ENCODE data around the gene ABCC1.
"Not testable (repeated sequence)": the region's sequence is repeated elsewhere in the genome, so short reads cannot be mapped to it uniquely, and the experiment has no call there.

ABCC1 gene

DNA sequence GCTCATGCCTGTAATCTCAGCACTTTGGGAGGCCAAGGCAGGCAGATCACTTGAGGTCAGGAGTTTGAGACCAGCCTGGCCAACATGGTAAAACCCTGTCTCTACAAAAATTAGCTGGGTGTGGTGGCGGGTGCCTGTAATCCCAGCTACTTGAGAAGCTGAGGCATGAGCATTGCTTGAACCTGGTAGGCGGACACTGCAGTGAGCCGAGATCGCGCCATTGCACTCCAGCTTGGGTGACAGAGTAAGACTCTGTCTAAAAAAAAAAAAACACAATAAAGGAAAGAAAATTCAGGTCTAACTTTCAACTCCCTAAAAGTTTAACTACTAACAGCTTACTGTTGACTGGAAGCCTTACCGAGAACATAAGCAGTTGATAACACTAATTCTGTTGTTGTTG is 6.7 kb downstream of the ABCC1 start:
- not testable (repeated sequence) for H3K9ac ChIP-seq (ENCODE audit: low read depth, low read length); H3K36me3 ChIP-seq (ENCODE audit: control insufficient read depth, insufficient read depth, low read length); H3K27me3 ChIP-seq (ENCODE audit: control insufficient read depth, insufficient read depth, low read length); H3K4me3 ChIP-seq (ENCODE audit: low read depth, low read length); H3K9me3 ChIP-seq (ENCODE audit: control insufficient read depth, insufficient read depth, low read length); H3K27ac ChIP-seq (ENCODE audit: low read depth, low read length)
- peaks cover 21% of the 10 kb centered on the region for H3K4me1 ChIP-seq (ENCODE audit: control insufficient read depth, insufficient read depth, low read length)

DNA sequence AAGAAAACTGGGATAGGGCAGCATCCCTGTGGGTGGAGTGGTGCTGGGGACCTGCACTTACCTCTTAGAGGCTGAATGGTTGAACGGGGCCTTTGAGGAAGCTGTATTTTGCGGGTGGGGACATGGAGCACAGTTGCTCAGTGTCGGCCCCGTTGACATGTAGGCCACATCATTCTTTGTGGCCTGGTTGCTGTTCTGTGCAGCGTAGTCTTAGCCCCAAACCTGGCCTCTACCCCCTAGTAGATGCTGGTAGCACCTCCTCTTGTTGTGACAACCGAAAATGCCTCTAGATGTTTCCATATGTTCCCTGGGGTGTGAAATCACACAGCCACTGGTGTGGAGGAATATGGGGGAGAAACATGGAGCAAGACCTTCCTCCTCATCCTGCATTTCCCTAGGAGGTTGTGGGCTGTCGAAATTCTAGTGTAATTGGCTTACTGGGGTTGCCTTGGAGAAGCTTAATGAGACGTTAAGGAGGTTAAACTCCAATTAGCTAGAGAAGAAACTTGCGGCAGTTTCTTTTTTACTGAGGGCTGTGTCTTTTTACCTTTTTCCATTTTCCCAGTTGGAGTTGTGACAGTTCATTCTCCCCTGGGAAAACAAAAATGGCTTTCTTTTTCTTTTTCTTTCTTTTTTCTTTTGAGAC is 9.4 kb downstream of the ABCC1 start:
- H3K27ac ChIP-seq (ENCODE audit: low read depth, low read length) = no peak overlapping the region
- no peaks in the 10 kb centered on the region for H3K27me3 ChIP-seq (ENCODE audit: control insufficient read depth, insufficient read depth, low read length)
- H3K9ac ChIP-seq (ENCODE audit: low read depth, low read length) = no peak overlapping the region
- peaks cover 19% of the 10 kb centered on the region for H3K4me1 ChIP-seq (ENCODE audit: control insufficient read depth, insufficient read depth, low read length)
- peaks cover 6% of the 10 kb centered on the region; the same call in 1 of the 2 replicates for H3K9me3 ChIP-seq (ENCODE audit: control insufficient read depth, insufficient read depth, low read length)
- H3K4me3 ChIP-seq (ENCODE audit: low read depth, low read length) = no peak overlapping the region
- H3K36me3 ChIP-seq (ENCODE audit: control insufficient read depth, insufficient read depth, low read length) = peaks cover 4% of the 10 kb centered on the region; the same call in 1 of the 2 replicates

DNA sequence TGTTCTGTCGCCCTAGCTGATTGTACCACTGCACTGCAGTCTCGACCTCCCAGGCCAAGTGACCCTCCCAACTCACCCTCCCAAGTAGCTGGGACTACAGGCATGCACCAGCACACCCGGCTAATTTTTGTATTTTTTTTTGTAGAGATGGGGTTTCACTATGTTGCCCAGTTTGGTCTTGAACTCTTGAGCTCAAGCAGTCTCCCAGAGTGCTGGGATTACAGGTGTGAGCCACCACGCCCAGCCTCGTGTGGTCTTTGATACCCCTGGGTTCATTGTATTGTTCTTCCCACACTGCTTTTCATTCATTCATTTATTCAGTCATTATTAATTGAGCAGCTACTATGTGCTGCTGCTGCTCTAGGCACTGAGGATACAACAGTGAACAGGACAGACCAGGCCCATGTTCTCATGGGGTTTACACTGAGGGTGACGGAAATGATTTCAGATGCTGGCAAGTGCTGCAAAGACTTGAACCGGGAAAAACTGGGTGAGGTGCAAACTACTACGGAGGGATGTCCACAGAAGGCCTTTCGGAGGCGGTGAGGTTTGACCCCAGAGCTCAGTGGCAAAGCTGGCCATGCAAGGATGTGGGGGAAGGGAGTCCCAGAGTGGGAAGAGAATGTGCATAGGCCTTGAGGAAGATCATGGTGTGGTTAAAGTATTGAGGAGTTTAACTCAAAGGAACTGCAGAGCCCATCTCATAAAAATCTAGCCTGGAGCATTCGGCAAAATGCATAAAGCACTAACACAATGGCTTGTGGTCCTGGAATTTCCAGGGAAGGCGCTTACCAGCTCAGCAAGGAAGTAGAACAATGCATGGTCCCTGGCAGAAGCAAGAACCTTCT is 10.9 kb downstream of the ABCC1 start:
- no peaks in the 10 kb centered on the region for H3K27me3 ChIP-seq (ENCODE audit: control insufficient read depth, insufficient read depth, low read length)
- no peak overlapping the region for H3K4me3 ChIP-seq (ENCODE audit: low read depth, low read length)
- H3K4me1 ChIP-seq (ENCODE audit: control insufficient read depth, insufficient read depth, low read length) = peaks cover 26% of the 10 kb centered on the region
- H3K9ac ChIP-seq (ENCODE audit: low read depth, low read length) = no peak overlapping the region
- H3K9me3 ChIP-seq (ENCODE audit: control insufficient read depth, insufficient read depth, low read length) = peaks cover 6% of the 10 kb centered on the region; the same call in 1 of the 2 replicates
- peak overlapping the region; percentile 1 for H3K27ac ChIP-seq (ENCODE audit: low read depth, low read length)
- peaks cover 4% of the 10 kb centered on the region; the same call in 1 of the 2 replicates for H3K36me3 ChIP-seq (ENCODE audit: control insufficient read depth, insufficient read depth, low read length)

DNA sequence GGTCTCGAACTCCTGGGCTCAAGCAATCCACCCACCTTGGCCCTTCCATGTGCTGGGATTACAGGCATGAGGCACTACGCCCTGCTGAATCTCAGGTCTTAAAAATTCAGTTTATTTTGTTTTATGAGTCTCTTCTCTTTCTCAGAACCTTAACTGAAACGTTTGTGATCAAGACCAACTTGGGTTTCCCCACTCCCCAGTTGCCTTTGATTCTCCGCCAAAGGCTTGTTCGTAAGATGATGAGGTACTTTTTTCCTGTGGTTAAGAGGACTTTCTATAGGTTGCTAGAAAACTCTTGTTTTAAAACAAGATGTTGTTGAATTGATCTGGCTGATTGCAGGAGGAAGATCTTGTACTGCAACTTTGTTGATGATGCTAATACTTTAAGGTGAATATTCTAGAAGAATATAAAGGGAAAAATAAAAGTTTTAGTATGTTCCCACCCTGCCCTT is 11.7 kb downstream of the ABCC1 start:
- Histone ChIP-seq H3K27ac (ENCODE audit: low read depth, low read length) (peak overlapping the region; percentile 36), H3K27me3 (ENCODE audit: control insufficient read depth, insufficient read depth, low read length) (no peaks in the 10 kb centered on the region), H3K4me1 (ENCODE audit: control insufficient read depth, insufficient read depth, low read length) (peaks cover 31% of the 10 kb centered on the region), H3K4me3 (ENCODE audit: low read depth, low read length) (no peak overlapping the region), H3K36me3 (ENCODE audit: control insufficient read depth, insufficient read depth, low read length) (peaks cover 4% of the 10 kb centered on the region; the same call in 1 of the 2 replicates), H3K9me3 (ENCODE audit: control insufficient read depth, insufficient read depth, low read length) (peaks cover 6% of the 10 kb centered on the region; the same call in 1 of the 2 replicates), H3K9ac (ENCODE audit: low read depth, low read length) (no peak overlapping the region)

DNA sequence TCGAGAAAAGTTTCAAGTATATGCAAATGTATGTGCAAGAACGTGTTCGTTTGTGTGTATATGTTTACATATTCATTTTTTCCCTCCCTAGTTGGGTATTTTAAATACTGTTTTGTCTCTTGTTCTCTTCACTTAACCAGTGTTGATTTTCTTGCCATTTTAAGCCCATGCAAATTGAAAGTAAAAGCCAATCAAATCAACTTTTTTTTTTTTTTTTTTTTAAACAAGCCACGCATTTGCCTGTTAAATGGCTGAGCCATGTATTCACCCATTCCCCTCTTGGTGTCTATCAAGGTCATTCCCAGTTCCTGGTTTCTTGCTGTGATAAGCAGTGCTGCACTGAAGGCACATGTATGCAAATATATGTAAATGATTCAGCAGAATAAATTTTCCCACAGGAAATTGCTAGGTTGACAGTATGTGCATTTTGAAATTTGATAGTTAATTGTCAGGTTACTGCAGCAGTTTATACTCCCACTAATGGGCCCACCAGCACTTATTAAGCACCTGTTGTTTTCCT is 12.2 kb downstream of the ABCC1 start:
- H3K4me3 ChIP-seq (ENCODE audit: low read depth, low read length) = no peak overlapping the region
- H3K36me3 ChIP-seq (ENCODE audit: control insufficient read depth, insufficient read depth, low read length) = peaks cover 4% of the 10 kb centered on the region; the same call in 1 of the 2 replicates
- peaks cover 28% of the 10 kb centered on the region for H3K4me1 ChIP-seq (ENCODE audit: control insufficient read depth, insufficient read depth, low read length)
- H3K27me3 ChIP-seq (ENCODE audit: control insufficient read depth, insufficient read depth, low read length) = no peaks in the 10 kb centered on the region
- H3K27ac ChIP-seq (ENCODE audit: low read depth, low read length) = no peak overlapping the region
- peaks cover 6% of the 10 kb centered on the region; the same call in 1 of the 2 replicates for H3K9me3 ChIP-seq (ENCODE audit: control insufficient read depth, insufficient read depth, low read length)
- H3K9ac ChIP-seq (ENCODE audit: low read depth, low read length) = no peak overlapping the region

DNA sequence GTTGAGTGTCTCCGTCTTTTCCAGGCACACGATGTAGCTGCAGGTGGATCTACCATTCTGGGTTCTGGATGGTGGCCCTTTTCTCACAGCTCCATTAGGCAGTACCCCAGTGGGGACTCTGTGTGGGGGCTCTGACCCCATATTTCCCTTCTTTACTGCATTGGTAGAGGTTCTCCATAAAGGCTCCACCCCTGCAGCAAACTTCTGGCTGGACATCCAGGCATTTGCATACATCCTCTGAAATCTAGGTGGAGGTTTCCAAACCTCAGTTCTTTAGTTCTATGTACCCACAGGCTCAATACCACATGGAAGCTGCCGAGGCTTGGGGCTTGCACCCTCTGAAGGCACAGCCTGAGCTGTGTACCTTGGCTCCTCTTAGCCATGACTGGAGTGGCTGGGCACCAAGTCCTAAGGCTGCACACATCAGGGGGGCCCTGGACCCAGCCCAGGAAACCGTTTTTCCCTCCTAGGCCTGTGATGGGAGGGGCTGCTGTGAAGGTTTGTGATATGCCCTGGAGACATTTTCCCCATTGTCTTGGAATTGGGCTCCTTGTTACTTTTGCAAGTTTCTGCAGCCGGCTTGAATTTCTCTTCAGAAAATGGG is 14.0 kb downstream of the ABCC1 start:
- no peak overlapping the region for H3K4me3 ChIP-seq (ENCODE audit: low read depth, low read length)
- H3K4me1 ChIP-seq (ENCODE audit: control insufficient read depth, insufficient read depth, low read length) = peaks cover 27% of the 10 kb centered on the region
- H3K9me3 ChIP-seq (ENCODE audit: control insufficient read depth, insufficient read depth, low read length) = peaks cover 6% of the 10 kb centered on the region; the same call in 1 of the 2 replicates
- no peak overlapping the region for H3K27ac ChIP-seq (ENCODE audit: low read depth, low read length)
- no peaks in the 10 kb centered on the region for H3K27me3 ChIP-seq (ENCODE audit: control insufficient read depth, insufficient read depth, low read length)
- H3K9ac ChIP-seq (ENCODE audit: low read depth, low read length) = no peak overlapping the region
- peaks cover 4% of the 10 kb centered on the region; the same call in 1 of the 2 replicates for H3K36me3 ChIP-seq (ENCODE audit: control insufficient read depth, insufficient read depth, low read length)

DNA sequence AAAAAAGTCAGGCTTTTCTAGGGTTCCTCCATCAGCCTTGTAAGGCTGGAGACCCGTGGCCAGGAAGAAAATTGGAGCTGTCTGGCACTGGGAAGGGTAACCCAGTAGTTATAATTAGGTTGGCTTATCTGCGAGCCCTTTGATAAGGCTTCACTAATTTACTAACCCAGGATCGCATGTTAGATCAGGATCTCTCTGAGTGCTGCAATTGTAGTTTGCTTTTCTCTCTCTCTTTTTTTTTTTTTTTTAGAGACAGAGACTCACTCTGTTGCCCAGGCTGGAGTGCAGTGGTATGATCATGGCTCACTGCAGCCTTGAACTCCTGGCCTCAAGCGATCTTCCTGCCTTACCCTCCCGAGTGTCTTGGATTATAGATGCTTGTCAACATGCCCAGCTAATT is 17.0 kb downstream of the ABCC1 start:
- Histone ChIP-seq H3K4me3 (ENCODE audit: low read depth, low read length) (no peak overlapping the region), H3K9me3 (ENCODE audit: control insufficient read depth, insufficient read depth, low read length) (peaks cover 6% of the 10 kb centered on the region; the same call in 1 of the 2 replicates), H3K4me1 (ENCODE audit: control insufficient read depth, insufficient read depth, low read length) (peaks cover 22% of the 10 kb centered on the region), H3K9ac (ENCODE audit: low read depth, low read length) (no peak overlapping the region), H3K27ac (ENCODE audit: low read depth, low read length) (no peak overlapping the region), H3K36me3 (ENCODE audit: control insufficient read depth, insufficient read depth, low read length) (peaks cover 4% of the 10 kb centered on the region; the same call in 1 of the 2 replicates), H3K27me3 (ENCODE audit: control insufficient read depth, insufficient read depth, low read length) (no peaks in the 10 kb centered on the region)

DNA sequence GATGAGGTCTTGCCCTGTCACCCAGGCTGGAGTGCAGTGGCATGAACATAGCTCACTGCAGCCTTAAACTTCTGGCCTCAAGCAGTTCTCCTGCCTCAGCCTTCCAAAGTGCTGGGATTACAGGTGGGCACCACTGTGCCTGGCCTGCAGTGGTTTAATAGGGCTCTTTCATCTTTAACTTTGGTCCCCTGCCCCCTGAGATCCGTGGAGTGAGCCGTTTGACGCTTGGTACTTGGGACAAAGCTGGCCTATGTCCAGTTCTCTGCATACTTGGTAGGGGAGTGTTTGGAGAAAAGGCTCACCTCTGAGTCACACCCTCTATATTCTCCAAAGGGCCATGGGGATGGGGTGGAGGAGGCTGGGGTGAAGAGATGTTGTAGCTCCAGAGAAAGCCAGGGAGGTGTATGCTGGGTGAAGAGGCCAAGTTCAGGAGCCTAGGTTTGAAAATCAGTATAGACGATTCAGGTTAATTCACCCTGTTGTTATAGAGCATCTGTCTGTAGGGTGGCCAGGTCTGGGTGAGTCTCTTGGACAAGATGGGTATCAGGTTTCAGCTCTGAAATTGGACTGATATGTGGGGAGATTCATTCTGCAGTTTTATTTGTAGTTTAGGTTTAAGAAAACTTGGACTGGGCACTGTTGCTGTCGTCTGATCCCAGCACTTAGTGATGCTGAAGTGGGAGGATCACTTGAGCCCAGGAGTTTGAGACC is 17.6 kb downstream of the ABCC1 start:
- Histone ChIP-seq H3K4me3 (ENCODE audit: low read depth, low read length) (no peak overlapping the region), H3K9me3 (ENCODE audit: control insufficient read depth, insufficient read depth, low read length) (peaks cover 6% of the 10 kb centered on the region; the same call in 1 of the 2 replicates)

DNA sequence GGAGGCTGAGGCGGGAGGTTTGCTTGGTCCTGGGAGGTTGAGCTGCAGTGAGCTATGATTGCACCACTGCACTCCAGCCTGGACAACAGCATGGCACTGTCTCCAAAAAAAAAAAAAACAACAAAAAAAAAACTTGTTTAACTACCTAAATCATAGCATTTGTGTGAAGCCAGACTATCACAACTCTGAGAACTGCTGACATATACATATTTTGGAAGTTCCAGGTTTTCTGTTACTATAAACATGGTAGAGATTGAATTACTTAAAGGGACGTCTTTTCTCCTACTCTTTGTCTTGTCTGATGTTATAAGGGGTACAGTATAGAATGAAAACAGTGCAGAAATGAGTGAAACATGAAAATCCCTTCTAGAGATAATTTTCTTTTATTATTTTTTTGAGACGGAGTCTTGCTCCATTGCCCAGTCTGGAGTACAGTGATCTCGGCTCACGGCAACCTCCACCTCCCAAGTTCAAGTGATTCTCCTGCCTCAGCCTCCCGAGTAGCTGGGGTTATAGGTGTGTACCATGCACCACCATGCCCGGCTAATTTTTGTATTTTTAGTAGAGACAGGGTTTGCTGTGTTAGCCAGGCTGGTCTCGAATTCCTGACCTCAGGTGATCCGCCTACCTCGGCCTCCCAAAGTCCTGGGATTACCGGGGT is 18.4 kb downstream of the ABCC1 start:
- no peaks in the 10 kb centered on the region for H3K27me3 ChIP-seq (ENCODE audit: control insufficient read depth, insufficient read depth, low read length)
- peaks cover 6% of the 10 kb centered on the region; the same call in 1 of the 2 replicates for H3K9me3 ChIP-seq (ENCODE audit: control insufficient read depth, insufficient read depth, low read length)
- no peak overlapping the region for H3K9ac ChIP-seq (ENCODE audit: low read depth, low read length)
- H3K4me3 ChIP-seq (ENCODE audit: low read depth, low read length) = no peak overlapping the region
- H3K27ac ChIP-seq (ENCODE audit: low read depth, low read length) = no peak overlapping the region
- no peaks in the 10 kb centered on the region for H3K36me3 ChIP-seq (ENCODE audit: control insufficient read depth, insufficient read depth, low read length)
- peaks cover 29% of the 10 kb centered on the region for H3K4me1 ChIP-seq (ENCODE audit: control insufficient read depth, insufficient read depth, low read length)

More for the DNA sequence above, 17.6 kb downstream of the ABCC1 start:
- no peaks in the 10 kb centered on the region for H3K27me3 ChIP-seq (ENCODE audit: control insufficient read depth, insufficient read depth, low read length)
- H3K9ac ChIP-seq (ENCODE audit: low read depth, low read length) = no peak overlapping the region
- peaks cover 4% of the 10 kb centered on the region; the same call in 1 of the 2 replicates for H3K36me3 ChIP-seq (ENCODE audit: control insufficient read depth, insufficient read depth, low read length)
- peaks cover 25% of the 10 kb centered on the region for H3K4me1 ChIP-seq (ENCODE audit: control insufficient read depth, insufficient read depth, low read length)
- peak overlapping the region; percentile 45 for H3K27ac ChIP-seq (ENCODE audit: low read depth, low read length)

DNA sequence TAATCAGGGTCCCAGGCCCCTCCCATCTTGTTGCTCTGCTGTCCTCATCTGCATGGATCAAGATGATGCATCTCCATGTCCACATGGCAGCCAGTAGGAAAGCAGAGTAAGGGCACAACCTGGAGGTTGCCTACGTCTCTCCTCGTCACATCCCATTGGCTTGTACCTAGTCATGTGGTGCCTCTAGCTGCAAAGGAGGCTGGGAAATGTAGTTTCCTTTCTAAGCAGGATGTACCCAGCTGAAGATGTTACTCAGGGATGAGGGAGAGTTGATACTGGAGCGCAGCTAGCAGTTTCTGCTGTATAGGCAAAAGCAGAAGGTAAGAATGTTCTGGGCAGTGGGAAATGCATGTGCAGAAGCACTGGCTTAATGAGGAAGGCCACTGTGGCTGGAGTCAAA is 20.8 kb downstream of the ABCC1 start:
- Histone ChIP-seq H3K27me3 (ENCODE audit: control insufficient read depth, insufficient read depth, low read length) (no peaks in the 10 kb centered on the region), H3K4me1 (ENCODE audit: control insufficient read depth, insufficient read depth, low read length) (peaks cover 27% of the 10 kb centered on the region), H3K36me3 (ENCODE audit: control insufficient read depth, insufficient read depth, low read length) (no peaks in the 10 kb centered on the region), H3K27ac (ENCODE audit: low read depth, low read length) (peak overlapping the region; percentile 96), H3K4me3 (ENCODE audit: low read depth, low read length) (no peak overlapping the region), H3K9ac (ENCODE audit: low read depth, low read length) (no peak overlapping the region), H3K9me3 (ENCODE audit: control insufficient read depth, insufficient read depth, low read length) (peaks cover 4% of the 10 kb centered on the region; the same call in 1 of the 2 replicates)

Data from HUES48 (cell line).